MM.1S (cell line): ENCODE results near the gene HS3ST1.

Source experiments
- EZH2 ChIP-seq: fragments of 300-600 bp; sonication (generic); optimal IDR thresholded peaks from 2 replicates; pipeline ENCODE3; 2017; ENCODE audit warnings: low read depth, mild to moderate bottlenecking, antibody characterized with exemption, low read length, mixed read lengths
- TF ChIP-seq, protein P1 (sequence below): fragments of 300-600 bp; sonication (generic); IDR thresholded peaks from 2 replicates; pipeline ENCODE4 v1.5.1; 2016; ENCODE audit warnings: antibody characterized with exemption, low read length, mixed read lengths

- TF ChIP-seq, protein P1, sequence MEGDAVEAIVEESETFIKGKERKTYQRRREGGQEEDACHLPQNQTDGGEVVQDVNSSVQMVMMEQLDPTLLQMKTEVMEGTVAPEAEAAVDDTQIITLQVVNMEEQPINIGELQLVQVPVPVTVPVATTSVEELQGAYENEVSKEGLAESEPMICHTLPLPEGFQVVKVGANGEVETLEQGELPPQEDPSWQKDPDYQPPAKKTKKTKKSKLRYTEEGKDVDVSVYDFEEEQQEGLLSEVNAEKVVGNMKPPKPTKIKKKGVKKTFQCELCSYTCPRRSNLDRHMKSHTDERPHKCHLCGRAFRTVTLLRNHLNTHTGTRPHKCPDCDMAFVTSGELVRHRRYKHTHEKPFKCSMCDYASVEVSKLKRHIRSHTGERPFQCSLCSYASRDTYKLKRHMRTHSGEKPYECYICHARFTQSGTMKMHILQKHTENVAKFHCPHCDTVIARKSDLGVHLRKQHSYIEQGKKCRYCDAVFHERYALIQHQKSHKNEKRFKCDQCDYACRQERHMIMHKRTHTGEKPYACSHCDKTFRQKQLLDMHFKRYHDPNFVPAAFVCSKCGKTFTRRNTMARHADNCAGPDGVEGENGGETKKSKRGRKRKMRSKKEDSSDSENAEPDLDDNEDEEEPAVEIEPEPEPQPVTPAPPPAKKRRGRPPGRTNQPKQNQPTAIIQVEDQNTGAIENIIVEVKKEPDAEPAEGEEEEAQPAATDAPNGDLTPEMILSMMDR, result no peak
- TF ChIP-seq EZH2, result no peak
Measured at GRCh38 chr4:11344916-11345315, 83.8 kb downstream of the HS3ST1 start.
